ENCODE measurements around the gene DSG2. TPM values are rescaled to one million over a fixed set of nuclear protein-coding genes. Genes with fewer than 3 reads are reported as not detected.

Gene DSG2
- total RNA-seq, 2 experiments from 2014 or later, result 0.41 to 0.43 TPM

DNA sequence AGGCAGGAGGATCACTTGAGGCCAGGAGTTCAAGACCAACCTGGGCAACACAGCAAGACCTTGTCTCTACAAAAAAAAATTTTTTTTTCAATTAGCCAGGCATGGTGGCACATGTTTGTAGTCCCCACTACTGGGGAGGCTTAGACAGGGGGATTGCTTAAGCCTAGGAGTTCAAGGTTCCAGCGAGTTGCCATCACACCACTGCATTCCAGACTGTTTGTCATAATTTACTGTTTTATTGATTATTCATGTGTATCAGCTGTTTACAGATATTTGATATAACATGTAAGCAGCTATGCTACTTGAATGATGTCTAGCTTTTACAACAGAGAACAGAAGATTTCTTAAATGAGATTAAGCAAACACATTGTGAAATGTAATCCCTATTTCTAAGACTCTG, 35.3 kb downstream of the DSG2 start:
- intact Hi-C loops (cut with micrococcal nuclease), result no loop called here
- CTCF ChIA-PET, result no interaction called here
- Mint-ChIP-seq H3K9me3 (no peaks in the 10 kb centered on the region), H3K4me3 (no peak overlapping the region), H3K27me3 (peaks cover 1% of the 10 kb centered on the region), H3K4me1 (ENCODE audit: low read depth) (no peaks in the 10 kb centered on the region), H3K27ac (no peak overlapping the region), H3K36me3 (ENCODE audit: low read depth) (no peaks in the 10 kb centered on the region)
- POLR2A ChIA-PET, result no interaction called here
- TF ChIP-seq, protein P1, sequence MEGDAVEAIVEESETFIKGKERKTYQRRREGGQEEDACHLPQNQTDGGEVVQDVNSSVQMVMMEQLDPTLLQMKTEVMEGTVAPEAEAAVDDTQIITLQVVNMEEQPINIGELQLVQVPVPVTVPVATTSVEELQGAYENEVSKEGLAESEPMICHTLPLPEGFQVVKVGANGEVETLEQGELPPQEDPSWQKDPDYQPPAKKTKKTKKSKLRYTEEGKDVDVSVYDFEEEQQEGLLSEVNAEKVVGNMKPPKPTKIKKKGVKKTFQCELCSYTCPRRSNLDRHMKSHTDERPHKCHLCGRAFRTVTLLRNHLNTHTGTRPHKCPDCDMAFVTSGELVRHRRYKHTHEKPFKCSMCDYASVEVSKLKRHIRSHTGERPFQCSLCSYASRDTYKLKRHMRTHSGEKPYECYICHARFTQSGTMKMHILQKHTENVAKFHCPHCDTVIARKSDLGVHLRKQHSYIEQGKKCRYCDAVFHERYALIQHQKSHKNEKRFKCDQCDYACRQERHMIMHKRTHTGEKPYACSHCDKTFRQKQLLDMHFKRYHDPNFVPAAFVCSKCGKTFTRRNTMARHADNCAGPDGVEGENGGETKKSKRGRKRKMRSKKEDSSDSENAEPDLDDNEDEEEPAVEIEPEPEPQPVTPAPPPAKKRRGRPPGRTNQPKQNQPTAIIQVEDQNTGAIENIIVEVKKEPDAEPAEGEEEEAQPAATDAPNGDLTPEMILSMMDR (IDR thresholded peaks at IDR 0.05), result no peak
- DNase-seq, result no peak
- ATAC-seq, result no peak

DNA sequence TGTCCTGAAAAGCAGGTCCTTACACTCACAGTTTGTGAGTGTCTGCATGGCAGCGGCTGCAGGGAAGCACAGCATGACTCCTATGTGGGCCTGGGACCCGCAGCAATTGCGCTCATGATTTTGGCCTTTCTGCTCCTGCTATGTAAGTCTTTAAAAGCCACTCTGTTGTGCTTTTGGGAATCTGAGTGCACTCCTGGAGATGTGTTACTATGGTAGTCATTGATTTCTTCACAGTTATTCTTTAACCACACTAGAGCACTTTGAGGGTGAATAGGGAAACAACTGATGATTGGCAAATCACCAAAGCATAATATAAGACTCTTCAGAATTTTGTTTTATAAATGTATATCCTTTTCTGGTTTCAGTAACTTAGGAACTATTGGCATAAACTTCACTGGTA, 40.9 kb downstream of the DSG2 start:
- no peaks in the 10 kb centered on the region for H3K36me3 Mint-ChIP-seq (ENCODE audit: low read depth)
- TF ChIP-seq, protein P1 (IDR thresholded peaks at IDR 0.05), result no peak
- intact Hi-C loops (cut with micrococcal nuclease), result no loop called here
- ChIA-PET CTCF (no interaction called here), POLR2A (no interaction called here)
- no peaks in the 10 kb centered on the region for H3K4me1 Mint-ChIP-seq (ENCODE audit: low read depth)
- peaks cover 1% of the 10 kb centered on the region for H3K27me3 Mint-ChIP-seq
- H3K4me3 Mint-ChIP-seq, result no peak overlapping the region
- DNase-seq (no peak), ATAC-seq (no peak)
- H3K9me3 Mint-ChIP-seq, result no peaks in the 10 kb centered on the region
- no peak overlapping the region for H3K27ac Mint-ChIP-seq

DNA sequence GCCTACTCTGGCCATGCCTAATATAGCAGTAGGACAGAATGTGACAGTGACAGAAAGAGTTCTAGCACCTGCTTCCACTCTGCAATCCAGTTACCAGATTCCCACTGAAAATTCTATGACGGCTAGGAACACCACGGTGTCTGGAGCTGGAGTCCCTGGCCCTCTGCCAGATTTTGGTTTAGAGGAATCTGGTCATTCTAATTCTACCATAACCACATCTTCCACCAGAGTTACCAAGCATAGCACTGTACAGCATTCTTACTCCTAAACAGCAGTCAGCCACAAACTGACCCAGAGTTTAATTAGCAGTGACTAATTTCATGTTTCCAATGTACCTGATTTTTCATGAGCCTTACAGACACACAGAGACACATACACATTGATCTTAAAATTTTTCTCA, 48.5 kb downstream of the DSG2 start:
- Mint-ChIP-seq H3K27ac (no peak overlapping the region), H3K9me3 (no peaks in the 10 kb centered on the region), H3K4me1 (ENCODE audit: low read depth) (no peaks in the 10 kb centered on the region), H3K4me3 (no peak overlapping the region), H3K27me3 (no peaks in the 10 kb centered on the region), H3K36me3 (ENCODE audit: low read depth) (no peaks in the 10 kb centered on the region)
- TF ChIP-seq, protein P1 (IDR thresholded peaks at IDR 0.05), result no peak
- intact Hi-C loops (cut with micrococcal nuclease), result no loop called here
- POLR2A ChIA-PET, result no interaction called here
- no peak for ATAC-seq
- CTCF ChIA-PET, result interaction anchor here (2.1 kb wide), 1 partner anchor 10 kb away, joined by 8 read pairs; no protein-coding TSS in a partner anchor
- DNase-seq, result no peak

DNA sequence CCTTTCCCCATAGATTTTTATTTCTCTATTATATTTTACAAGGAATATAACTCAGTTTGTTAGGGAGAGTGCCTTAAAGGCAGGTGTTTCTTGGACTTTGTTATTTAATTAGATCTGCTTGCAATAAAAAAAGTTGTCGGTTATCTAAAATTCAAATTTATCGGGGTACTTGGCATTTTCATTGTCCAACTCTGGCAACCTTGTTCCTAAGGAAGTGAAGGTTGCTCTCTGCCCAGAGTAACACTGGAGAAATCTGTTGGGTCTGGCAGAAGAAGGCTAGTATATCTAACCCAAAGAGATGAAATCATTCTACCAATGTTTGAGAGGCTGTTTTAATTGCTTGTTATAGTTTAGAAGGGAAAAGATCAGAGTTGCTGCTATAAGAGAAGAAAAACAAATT, 50.9 kb downstream of the DSG2 start:
- ATAC-seq, result no peak
- ChIA-PET POLR2A (no interaction called here), CTCF (interaction anchor here (1.0 to 1.7 kb wide), 4 partner anchors 16 to 193 kb away, joined by 3 to 5 read pairs (median 4); no protein-coding TSS in a partner anchor)
- Mint-ChIP-seq H3K36me3 (ENCODE audit: low read depth) (no peaks in the 10 kb centered on the region), H3K27me3 (no peaks in the 10 kb centered on the region), H3K4me1 (ENCODE audit: low read depth) (no peaks in the 10 kb centered on the region), H3K27ac (no peak overlapping the region), H3K4me3 (no peak overlapping the region), H3K9me3 (no peaks in the 10 kb centered on the region)
- intact Hi-C loops (cut with micrococcal nuclease), result no loop called here
- DNase-seq, result no peak
- TF ChIP-seq, protein P1 (IDR thresholded peaks at IDR 0.05), result no peak

DNA sequence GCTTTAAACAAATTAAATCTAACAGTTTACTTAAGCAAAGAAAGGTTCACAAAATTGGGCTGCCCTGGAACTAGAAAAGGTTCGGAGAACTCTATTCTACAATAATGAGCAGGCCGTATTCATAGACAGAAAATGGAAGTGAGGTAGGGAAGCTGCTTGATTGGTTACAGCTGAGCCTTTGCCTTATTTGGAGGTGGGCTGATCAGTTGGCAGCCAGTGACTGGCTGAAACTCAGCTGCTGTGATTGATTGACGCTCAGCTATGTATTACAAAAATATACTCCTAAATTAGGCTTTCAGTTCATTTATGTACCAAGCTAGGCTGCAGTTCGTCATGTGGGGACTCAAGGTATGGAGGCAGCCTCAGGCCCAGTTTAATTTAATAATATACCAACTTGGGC, 51.4 kb downstream of the DSG2 start:
- TF ChIP-seq, protein P1 (IDR thresholded peaks at IDR 0.05), result no peak
- Mint-ChIP-seq H3K27me3 (no peaks in the 10 kb centered on the region), H3K4me1 (ENCODE audit: low read depth) (no peaks in the 10 kb centered on the region), H3K36me3 (ENCODE audit: low read depth) (no peaks in the 10 kb centered on the region), H3K9me3 (no peaks in the 10 kb centered on the region), H3K4me3 (no peak overlapping the region), H3K27ac (no peak overlapping the region)
- intact Hi-C loops (cut with micrococcal nuclease), result no loop called here
- CTCF ChIA-PET, result interaction anchor here (1.0 to 1.3 kb wide), 3 partner anchors 15 to 192 kb away, joined by 3 to 4 read pairs (median 3); no protein-coding TSS in a partner anchor
- DNase-seq (no peak), ATAC-seq (no peak)
- POLR2A ChIA-PET, result no interaction called here
